Measurements from ENCODE around the gene TRIM39.

- TF ChIP-seq CTCF (IDR thresholded peaks at IDR 0.05) (no peak), POLR2A (IDR thresholded peaks at IDR 0.05) (no peak)
Measured at GRCh38 chr6:30344191-30344867, 17.6 kb downstream of the TRIM39 start.

Measured in heart left ventricle (tissue), 13 donors.